ENCODE measurements around the gene IGFN1. TPM values are rescaled to one million over a fixed set of nuclear protein-coding genes. Genes with fewer than 3 reads are reported as not detected.

Gene IGFN1
- total RNA-seq, 1 experiment from 2014 or later, result not detected

- Histone ChIP-seq H3K23me2 (ENCODE audit: insufficient read length, low read depth, low read length, poor library complexity, severe bottlenecking) (no peaks in the 10 kb centered on the region), H3K27ac (ENCODE audit: insufficient read length, low read depth, low read length) (no peak overlapping the region), H4K5ac (ENCODE audit: insufficient read length, low read depth, low read length) (no peak overlapping the region), H3K9ac (ENCODE audit: extremely low read depth, insufficient read length, low read length) (no peak overlapping the region), H2AK5ac (ENCODE audit: insufficient read length, low read length) (no peak overlapping the region), H2BK5ac (ENCODE audit: insufficient read length, low read length) (no peak overlapping the region), H4K8ac (replicated peaks; ENCODE audit: insufficient read length, low read depth, low read length) (no peak overlapping the region), H3K14ac (ENCODE audit: insufficient read depth, low read length) (no peak overlapping the region), H2BK15ac (ENCODE audit: low read depth, low read length) (no peak overlapping the region), H3K23ac (ENCODE audit: insufficient read length, low read depth, low read length) (no peak overlapping the region), H2AFZ (ENCODE audit: low read length) (no peak overlapping the region), H3K4me2 (ENCODE audit: insufficient read depth, insufficient read length, low read length) (no peak overlapping the region), H3K27me3 (ENCODE audit: insufficient read depth, low read length) (no peaks in the 10 kb centered on the region), H2BK12ac (ENCODE audit: insufficient read length, low read depth, low read length) (no peak overlapping the region), H3T11ph (ENCODE audit: low read length) (no peak overlapping the region), H3K79me2 (ENCODE audit: insufficient read depth, low read length) (no peaks in the 10 kb centered on the region), H2BK20ac (ENCODE audit: low read depth, low read length, poor library complexity, severe bottlenecking) (no peak overlapping the region), H3K56ac (ENCODE audit: insufficient read length, low read depth, low read length) (no peak overlapping the region), H3K18ac (ENCODE audit: insufficient read length, low read depth, low read length) (no peak overlapping the region), H3K4me1 (ENCODE audit: insufficient read depth, low read length) (no peaks in the 10 kb centered on the region; the same call in 1 of the 2 replicates), H4K20me1 (ENCODE audit: control insufficient read depth, insufficient read depth, insufficient read length) (no peaks in the 10 kb centered on the region), H3K4ac (ENCODE audit: low read depth, low read length) (no peak overlapping the region), H3K79me1 (ENCODE audit: insufficient read depth, low read depth, low read length, poor library complexity, severe bottlenecking) (no peaks in the 10 kb centered on the region), H3K9me3 (ENCODE audit: control insufficient read depth, low read depth, low read length) (no peaks in the 10 kb centered on the region), H4K91ac (ENCODE audit: insufficient read length, low read depth, low read length) (no peak overlapping the region), H2BK120ac (ENCODE audit: low read depth, low read length, poor library complexity, severe bottlenecking) (no peak overlapping the region)
- no peak overlapping the region for H3K4me3 Mint-ChIP-seq
- no peak overlapping the region for H3K27ac Mint-ChIP-seq
- H3K4me1 Mint-ChIP-seq, result 0 out of 4 replicates have a peak, but pooled peaks cover 2 to 3% of the 10 kb centered on the region in 2 experiments
- peaks cover 6% of the 10 kb centered on the region for H3K27me3 Mint-ChIP-seq (ENCODE audit: low read depth)
- H3K36me3 Mint-ChIP-seq (ENCODE audit: insufficient read depth in 1 of 3, low read depth in 3 of 3), result no peaks in the 10 kb centered on the region
- no CpG with 5 or more reads among the region's 10 CpGs for WGBS (ENCODE audit: extremely low coverage, insufficient read length, low lambda C conversion rate)
- H3K9me3 Mint-ChIP-seq, result no peaks in the 10 kb centered on the region
- no peak for TF ChIP-seq CTCF (conservative IDR thresholded peaks at IDR 0.05)
- DNase-seq, result peak; percentile 20
These were observed 30.7 kb downstream of the IGFN1 start for GRCh38 chr1:201221201-201221846.
